HepG2 (cell line): Measurements from ENCODE around the gene PSAP. TPM values are rescaled to one million over a fixed set of nuclear protein-coding genes. Genes with fewer than 3 reads are reported as not detected.

Source experiments
- ATRX ChIP-seq: sonication (generic); formaldehyde crosslinking; IDR thresholded peaks from 2 replicates; pipeline ENCODE4 v1.4.0; 2020; ENCODE audit warnings: missing genetic modification reagents, borderline replicate concordance
- DDIT3 ChIP-seq: sonication (generic); formaldehyde crosslinking; IDR thresholded peaks from 2 replicates; pipeline ENCODE4 v1.4.0; 2020; ENCODE audit warnings: mild to moderate bottlenecking, missing genetic modification reagents
- ERF ChIP-seq: IDR thresholded peaks from 2 replicates; pipeline ENCODE4 v1.6.1; 2018; ENCODE audit warnings: missing biosample characterization, missing genetic modification reagents
- FOXP1 ChIP-seq, 2 experiments: fragments of 450-650 bp in 1 of 2; IDR thresholded peaks; 2 replicates each; pipeline ENCODE4 v1.6.1; 2017 to 2018; ENCODE audit warnings: antibody characterized with exemption in 1 of 2
- HNF4A ChIP-seq: sonication (generic); formaldehyde crosslinking; IDR thresholded peaks from 2 replicates; pipeline ENCODE4 v1.4.0; 2020; ENCODE audit warnings: missing genetic modification reagents
- KAT2B ChIP-seq: fragments of 150-350 bp; IDR thresholded peaks from 2 replicates; pipeline ENCODE4 v1.6.1; 2014; ENCODE audit warnings: low read depth, low read length, borderline replicate concordance
- MIER3 ChIP-seq: IDR thresholded peaks from 2 replicates; pipeline ENCODE4 v1.6.1; 2016; ENCODE audit warnings: missing compliant biosample characterization, borderline replicate concordance
- NAIF1 ChIP-seq: sonication (generic); formaldehyde crosslinking; IDR thresholded peaks from 2 replicates; pipeline ENCODE4 v1.5.0; 2020; ENCODE audit warnings: mild to moderate bottlenecking, missing genetic modification reagents, borderline replicate concordance
- NR2C2 ChIP-seq: sonication (generic); formaldehyde crosslinking; IDR thresholded peaks from 2 replicates; pipeline ENCODE4 v1.4.0; 2020; ENCODE audit warnings: missing genetic modification reagents, mild to moderate bottlenecking, moderate library complexity, borderline replicate concordance
- POGK ChIP-seq: sonication (generic); formaldehyde crosslinking; conservative IDR thresholded peaks from 2 replicates; pipeline ENCODE4 v1.8.0; 2022; ENCODE audit warnings: mild to moderate bottlenecking, moderate library complexity, missing genetic modification reagents
- ZNF224 ChIP-seq: sonication (generic); formaldehyde crosslinking; IDR thresholded peaks from 2 replicates; pipeline ENCODE4 v1.5.0; 2020; ENCODE audit warnings: mild to moderate bottlenecking, missing genetic modification reagents
- ZNF3 ChIP-seq: IDR thresholded peaks from 2 replicates; pipeline ENCODE4 v1.7.0; 2017; ENCODE audit warnings: inconsistent platforms
- ZNF556 ChIP-seq: sonication (generic); formaldehyde crosslinking; IDR thresholded peaks from 2 replicates; pipeline ENCODE4 v1.4.0; 2020; ENCODE audit warnings: mild to moderate bottlenecking, missing genetic modification reagents, borderline replicate concordance
- ZNF781 ChIP-seq: sonication (generic); formaldehyde crosslinking; IDR thresholded peaks from 2 replicates; pipeline ENCODE4 v1.5.1; 2020; ENCODE audit warnings: borderline replicate concordance, mild to moderate bottlenecking, missing genetic modification reagents; ENCODE audit errors: not compliant biosample characterization
- ZUFSP ChIP-seq: sonication (generic); formaldehyde crosslinking; IDR thresholded peaks from 2 replicates; pipeline ENCODE4 v1.9.0; 2021; ENCODE audit warnings: missing genetic modification reagents, mild to moderate bottlenecking, borderline replicate concordance
- polyA plus RNA-seq, 8 experiments: library from polyadenylated mRNA; depleted of rRNA in 3 of 8; stranded (reverse) in 7 of 8; unstranded in 1 of 8; fragments of >200 nt; fragmentation: Illumina TruSeq in 4 of 8; extraction: Trizol in 4 of 8; gene quantifications; 2 replicates each; pipeline versions ENCODE4 v1.2.1 to v1.2.3, GENCODE V29; 2011 to 2016; ENCODE audit warnings: low read depth in 4 of 8, missing spikeins in 1 of 8, mixed read lengths in 1 of 8; ENCODE audit not compliant: insufficient read depth in 1 of 8
- total RNA-seq, 5 experiments: library from RNA; depleted of rRNA; stranded (reverse); fragments of >200 nt; fragmentation: Illumina TruSeq; extraction: Trizol; gene quantifications; 2 replicates each; pipeline ENCODE4 v1.2.3, GENCODE V29; 2016; ENCODE audit warnings: low read depth in 1 of 5
- TF ChIP-seq, protein P1 (sequence below): sonication (generic); formaldehyde crosslinking; IDR thresholded peaks from 2 replicates; pipeline ENCODE4 v1.5.1; 2020; ENCODE audit warnings: mild to moderate bottlenecking, missing genetic modification reagents, borderline replicate concordance

Gene PSAP
- total and polyA plus RNA-seq, 2 of the 13 experiments (the other 11 are each of a cell fraction or from before 2014, with no cell fraction given), result 323 to 643 TPM

GRCh38 chr10:71767420-71768035, 83.5 kb downstream of the PSAP start (continued):
- 0 out of 2 replicates have a peak, but pooled peaks have one; percentile 50 for TF ChIP-seq POGK
- TF ChIP-seq, protein P1, sequence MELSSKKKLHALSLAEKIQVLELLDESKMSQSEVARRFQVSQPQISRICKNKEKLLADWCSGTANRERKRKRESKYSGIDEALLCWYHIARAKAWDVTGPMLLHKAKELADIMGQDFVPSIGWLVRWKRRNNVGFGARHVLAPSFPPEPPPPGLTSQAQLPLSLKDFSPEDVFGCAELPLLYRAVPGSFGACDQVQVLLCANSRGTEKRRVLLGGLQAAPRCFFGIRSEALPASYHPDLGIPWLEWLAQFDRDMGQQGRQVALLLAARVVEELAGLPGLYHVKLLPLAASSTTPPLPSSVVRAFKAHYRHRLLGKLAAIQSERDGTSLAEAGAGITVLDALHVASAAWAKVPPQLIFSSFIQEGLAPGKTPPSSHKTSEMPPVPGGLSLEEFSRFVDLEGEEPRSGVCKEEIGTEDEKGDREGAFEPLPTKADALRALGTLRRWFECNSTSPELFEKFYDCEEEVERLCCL (CRISPR knock-in tag), result no peak
- no peak for TF ChIP-seq NAIF1 (CRISPR knock-in tag)
- no peak for TF ChIP-seq ZUFSP (CRISPR knock-in tag)
- 0 out of 2 replicates have a peak, but pooled peaks have one; percentile 5 for TF ChIP-seq ERF (CRISPR knock-in tag)
- peak; percentile 19; the same call in 1 of the 2 replicates for TF ChIP-seq HNF4A (CRISPR knock-in tag)
- no peak for TF ChIP-seq KAT2B
- no peak for TF ChIP-seq ZNF556
- TF ChIP-seq MIER3 (CRISPR knock-in tag), result no peak
- TF ChIP-seq ZNF3 (CRISPR knock-in tag), result no peak
- no peak for TF ChIP-seq ZNF781 (CRISPR knock-in tag)
- TF ChIP-seq NR2C2 (CRISPR knock-in tag), result peak; percentile 11; the same call in 1 of the 2 replicates
- no peak for TF ChIP-seq DDIT3
- TF ChIP-seq ATRX (CRISPR knock-in tag), result no peak
- TF ChIP-seq FOXP1 (IDR thresholded peaks at IDR 0.05), result no peak
- TF ChIP-seq FOXP1 (CRISPR knock-in tag; IDR thresholded peaks at IDR 0.05), result peak; percentile 15; the same call in 1 of the 2 replicates
- 0 out of 2 replicates have a peak, but pooled peaks have one; percentile 6 for TF ChIP-seq ZNF224
- TF ChIP-seq, all 625 proteins: peak for 13
